CD4-positive, alpha-beta memory T cell (primary cell): ENCODE results near the gene ADAMTSL1. TPM values are rescaled to one million over a fixed set of nuclear protein-coding genes. Genes with fewer than 3 reads are reported as not detected.

Experiments used
- CTCF ChIA-PET: fragments of 350-600 bp; sonication (Branson Sonifier 250); formaldehyde crosslinking; loops from one replicate; lab custom pipeline; 2021; ENCODE audit warnings: inconsistent platforms; ENCODE audit not compliant: partially characterized antibody; lab: Charles Lee
- POLR2A ChIA-PET: fragments of 350-600 bp; sonication (Branson Sonifier 250); formaldehyde crosslinking; loops from one replicate; lab custom pipeline; 2021; ENCODE audit not compliant: partially characterized antibody; lab: Charles Lee
- DNase-seq, 5 donors: peaks; one replicate each; pipeline versions ENCODE4 v3.0.0 to v3.0.0-alpha.2; 2020 to 2022; ENCODE audit warnings: mixed read lengths in 1 of 5
- H3K27ac ChIP-seq: one replicate; pipeline ENCODE4 v1.7.0; 2013; ENCODE audit warnings: low read depth, low read length
- H3K27me3 ChIP-seq: 2 replicates; pipeline ENCODE4 v1.7.0; 2013; ENCODE audit warnings: mild to moderate bottlenecking, low read length, moderate library complexity; ENCODE audit not compliant: insufficient read depth
- H3K36me3 ChIP-seq: 2 replicates; pipeline ENCODE4 v1.7.0; 2013; ENCODE audit warnings: mild to moderate bottlenecking, low read length, moderate library complexity; ENCODE audit not compliant: insufficient read depth
- H3K4me1 ChIP-seq: 2 replicates; pipeline ENCODE4 v1.7.0; 2013; ENCODE audit warnings: mild to moderate bottlenecking, low read length, moderate library complexity; ENCODE audit not compliant: insufficient read depth
- H3K4me3 ChIP-seq, 2 donors: one replicate each; pipeline ENCODE4 v1.7.0; 2013; ENCODE audit warnings: low read length in 2 of 2, mild to moderate bottlenecking in 1 of 2
- H3K9me3 ChIP-seq, 2 donors: one replicate each; pipeline ENCODE4 v1.7.0; 2013; ENCODE audit warnings: low read length in 2 of 2, control low read depth in 1 of 2; ENCODE audit not compliant: control insufficient read depth in 1 of 2
- H3K27ac Mint-ChIP-seq, 7 donors: one replicate each; pipeline ENCODE4 v1.8.0; 2020 to 2021; ENCODE audit warnings: mixed read lengths in 7 of 7, mild to moderate bottlenecking in 6 of 7, inconsistent platforms in 3 of 7, moderate library complexity in 3 of 7
- H3K27me3 Mint-ChIP-seq, 2 donors: one replicate each; pipeline ENCODE4 v1.8.0; 2020 to 2021; ENCODE audit warnings: mixed read lengths in 2 of 2
- H3K36me3 Mint-ChIP-seq, 2 donors: one replicate each; pipeline ENCODE4 v1.8.0; 2020 to 2021; ENCODE audit warnings: mixed read lengths in 2 of 2, inconsistent platforms in 1 of 2, mild to moderate bottlenecking in 1 of 2
- H3K4me1 Mint-ChIP-seq, 4 donors: one replicate each; pipeline ENCODE4 v1.8.0; 2020 to 2021; ENCODE audit warnings: mixed read lengths in 4 of 4, mild to moderate bottlenecking in 1 of 4
- H3K4me3 Mint-ChIP-seq, 8 donors: one replicate each; pipeline ENCODE4 v1.8.0; 2020 to 2021; ENCODE audit warnings: mixed read lengths in 8 of 8, mild to moderate bottlenecking in 7 of 8, moderate library complexity in 6 of 8, inconsistent platforms in 3 of 8
- H3K9me3 Mint-ChIP-seq, 8 donors: one replicate each; pipeline ENCODE4 v1.8.0; 2020 to 2021; ENCODE audit warnings: mixed read lengths in 8 of 8, mild to moderate bottlenecking in 5 of 8, inconsistent platforms in 3 of 8, moderate library complexity in 1 of 8
- intact Hi-C: fragments of 100-400 bp; cut with micrococcal nuclease; formaldehyde crosslinking; loops from one replicate; pipeline ENCODE4 v1.15.1; 2023
- microRNA-seq: library from miRNA; unstranded; fragments of <30 nt; microRNA quantifications from one replicate; pipeline ENCODE4 v1.2.0, GENCODE V29; 2021; ENCODE audit warnings: borderline replicate concordance, borderline number of aligned reads, borderline microRNAs expressed, mixed read lengths
- polyA plus RNA-seq, 2 donors: library from polyadenylated mRNA; unstranded; fragments of 300-500 nt; fragmentation: Illumina TruSeq; gene quantifications; one replicate each; pipeline ENCODE4 v1.2.3, GENCODE V29; 2021
- total RNA-seq, 2 experiments: library from RNA; stranded (reverse); gene quantifications; one replicate each; pipeline ENCODE4 v1.2.3, GENCODE V29; 2021

ADAMTSL1 gene
- total and polyA plus RNA-seq, 4 experiments from 2014 or later = not detected

DNA sequence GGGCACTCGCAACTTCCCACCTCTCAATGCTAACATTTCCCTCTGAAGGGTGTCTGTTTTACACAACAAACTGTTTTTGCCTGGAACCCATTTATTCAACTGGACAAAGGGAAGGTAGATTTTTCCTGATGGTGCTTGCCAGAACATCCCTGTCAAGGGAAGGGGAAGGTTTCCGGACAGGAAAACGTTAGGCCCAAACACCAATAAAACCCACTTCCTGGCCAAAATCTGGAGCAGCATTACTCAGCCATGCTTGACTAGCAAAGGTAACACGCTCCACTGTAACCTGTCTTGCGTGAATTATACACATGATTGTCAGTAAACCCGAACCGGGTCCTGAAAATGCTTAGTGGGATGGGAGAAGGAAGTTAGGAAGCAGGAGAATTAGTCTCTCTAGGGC lies 468.8 kb downstream of the ADAMTSL1 start:
- H3K27ac ChIP-seq = no peak overlapping the region
- peak in 1 of 5 donors; percentile 0 for DNase-seq
- no peaks in the 10 kb centered on the region for H3K36me3 Mint-ChIP-seq
- H3K27ac Mint-ChIP-seq = no peak overlapping the region
- no peaks in the 10 kb centered on the region for H3K4me1 ChIP-seq
- no peaks in the 10 kb centered on the region for H3K27me3 ChIP-seq
- no peaks in the 10 kb centered on the region for H3K4me1 Mint-ChIP-seq
- H3K36me3 ChIP-seq = no peaks in the 10 kb centered on the region
- H3K4me3 Mint-ChIP-seq = no peak overlapping the region
- H3K9me3 ChIP-seq = no peaks in the 10 kb centered on the region
- POLR2A ChIA-PET = no interaction called here
- CTCF ChIA-PET = no interaction called here
- H3K27me3 Mint-ChIP-seq = peaks cover 6 to 10% of the 10 kb centered on the region in 2 donors
- intact Hi-C loops = no loop called here
- no peak overlapping the region for H3K4me3 ChIP-seq
- H3K9me3 Mint-ChIP-seq = peaks cover 0 to 2% (median 0%) of the 10 kb centered on the region in 8 donors

- H3K27ac ChIP-seq = no peak overlapping the region
- Mint-ChIP-seq H3K27me3 (peaks cover 6 to 8% of the 10 kb centered on the region in 2 donors), H3K4me1 (no peaks in the 10 kb centered on the region), H3K27ac (no peak overlapping the region), H3K9me3 (no peaks in the 10 kb centered on the region), H3K4me3 (no peak overlapping the region), H3K36me3 (no peaks in the 10 kb centered on the region)
- CTCF ChIA-PET = no interaction called here
- H3K9me3 ChIP-seq = no peaks in the 10 kb centered on the region
- POLR2A ChIA-PET = no interaction called here
- intact Hi-C loops = no loop called here
- H3K4me3 ChIP-seq = no peak overlapping the region
- no peak for DNase-seq
- no peaks in the 10 kb centered on the region for H3K27me3 ChIP-seq
- H3K4me1 ChIP-seq = no peaks in the 10 kb centered on the region
- no peaks in the 10 kb centered on the region for H3K36me3 ChIP-seq
Observed at GRCh38 chr9:18947892-18948339, 474.0 kb downstream of the ADAMTSL1 start.

DNA sequence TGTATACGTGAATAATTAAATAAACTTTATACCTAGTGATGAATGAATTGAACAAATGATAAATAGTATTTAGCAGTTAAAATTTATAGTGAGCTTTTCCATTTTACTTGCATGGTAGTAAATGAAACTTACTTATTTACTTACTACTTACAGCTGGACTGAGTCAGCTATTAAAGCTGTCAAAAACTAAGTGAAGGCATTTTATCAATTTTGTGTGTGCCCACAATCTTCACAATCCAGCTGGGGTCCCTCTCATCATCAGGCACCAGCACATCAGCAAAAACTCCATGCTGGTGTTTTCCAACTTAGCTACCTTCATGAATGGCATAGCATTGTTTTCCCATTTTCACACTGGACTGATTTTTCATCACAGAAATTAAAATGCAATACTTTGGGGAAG lies 478.0 kb downstream of the ADAMTSL1 start:
- Mint-ChIP-seq H3K4me3 (no peak overlapping the region), H3K27ac (no peak overlapping the region), H3K9me3 (no peaks in the 10 kb centered on the region), H3K27me3 (peaks cover 3 to 14% of the 10 kb centered on the region in 2 donors), H3K4me1 (peaks cover 0 to 4% (median 0%) of the 10 kb centered on the region in 4 donors), H3K36me3 (no peaks in the 10 kb centered on the region)
- ChIA-PET CTCF (no interaction called here), POLR2A (no interaction called here)
- Histone ChIP-seq H3K27me3 (no peaks in the 10 kb centered on the region), H3K4me1 (no peaks in the 10 kb centered on the region), H3K36me3 (no peaks in the 10 kb centered on the region), H3K4me3 (no peak overlapping the region), H3K27ac (no peak overlapping the region), H3K9me3 (no peaks in the 10 kb centered on the region)
- no peak for DNase-seq
- intact Hi-C loops = no loop called here

DNA sequence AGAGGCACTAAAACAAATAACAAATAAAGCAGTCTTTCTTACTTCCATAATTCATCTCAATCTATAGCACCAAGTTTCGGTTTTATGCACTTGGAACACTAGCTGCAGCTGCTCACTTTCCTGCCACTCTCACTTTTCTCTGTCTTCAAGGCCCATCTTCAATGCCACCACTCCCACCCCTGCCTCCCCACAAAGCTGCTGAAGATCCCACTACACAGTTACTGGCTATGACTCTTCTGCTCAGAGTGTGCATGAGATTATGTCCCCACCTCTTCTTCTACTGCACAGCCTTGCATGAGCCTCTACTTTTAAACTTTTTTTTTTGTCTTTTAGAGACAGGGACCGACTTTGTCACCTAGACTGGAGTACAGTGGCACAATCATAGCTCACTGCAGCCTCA lies 481.7 kb downstream of the ADAMTSL1 start:
- Mint-ChIP-seq H3K4me3 (no peak overlapping the region), H3K27me3 (peaks cover 12 to 18% of the 10 kb centered on the region in 2 donors), H3K36me3 (no peaks in the 10 kb centered on the region), H3K4me1 (peaks cover 0 to 4% (median 0%) of the 10 kb centered on the region in 4 donors), H3K27ac (no peak overlapping the region), H3K9me3 (peaks cover 0 to 9% (median 0%) of the 10 kb centered on the region in 8 donors)
- no peaks in the 10 kb centered on the region for H3K36me3 ChIP-seq
- no peaks in the 10 kb centered on the region for H3K27me3 ChIP-seq
- H3K9me3 ChIP-seq = no peaks in the 10 kb centered on the region
- no peak overlapping the region for H3K4me3 ChIP-seq
- no peak for DNase-seq
- CTCF ChIA-PET = no interaction called here
- intact Hi-C loops = no loop called here
- H3K4me1 ChIP-seq = no peaks in the 10 kb centered on the region
- no peak overlapping the region for H3K27ac ChIP-seq
- POLR2A ChIA-PET = no interaction called here

Small RNAs within 50 kb of the gene (microRNA-seq; reads per million reads assigned to microRNA genes)
- not detected for gene MIR3152
